Endothelial cell of umbilical vein (primary cell): Measurements from ENCODE around the gene LPP. TPM values are rescaled to one million over a fixed set of nuclear protein-coding genes. Genes with fewer than 3 reads are reported as not detected.

Source experiments
- BruUV-seq: library from RNA; stranded (reverse); fragments of 400-500 nt; replicated peaks from 2 replicates; lab custom pipeline; 2021; lab: Mats Ljungman, UMichigan
- CTCF ChIA-PET: fragments of 300-600, 350-600 bp; sonication (Branson Sonifier 250); formaldehyde crosslinking; loops from one replicate; lab custom pipeline; 2021; ENCODE audit warnings: antibody characterized with exemption, inconsistent platforms; lab: Charles Lee
- POLR2A ChIA-PET: fragments of 300-600, 350-600 bp; sonication (Branson Sonifier 250); formaldehyde crosslinking; loops from one replicate; lab custom pipeline; 2021; ENCODE audit warnings: antibody characterized with exemption, inconsistent platforms; lab: Charles Lee
- DNase-seq: peaks from one replicate; pipeline ENCODE4 v3.0.0-alpha.2; 2011; ENCODE audit warnings: low read depth, low spot score
- FAIRE-seq: peaks from 2 replicates; lab custom pipeline; 2011; peaks lifted over from hg19 to GRCh38; lab: Jason Lieb, UNC
- H2AFZ ChIP-seq: 2 replicates; pipeline ENCODE4 v1.6.0; 2012; ENCODE audit warnings: low read depth, low read length, control low read depth, inconsistent platforms
- H3K27ac ChIP-seq: 2 replicates; pipeline ENCODE4 v1.5.1; 2011; ENCODE audit warnings: low read depth, mild to moderate bottlenecking, control low read depth, low read length, moderate library complexity; ENCODE audit not compliant: insufficient read depth
- H3K27me3 ChIP-seq, 2 experiments: 2 replicates each; pipeline versions ENCODE4 v1.6.0 to v1.6.1; 2011; ENCODE audit warnings: low read length in 2 of 2, mixed read lengths in 1 of 2; ENCODE audit not compliant: control insufficient read depth in 2 of 2, insufficient read depth in 2 of 2
- H3K36me3 ChIP-seq, 2 experiments: 2 replicates in 1 of 2; 3 replicates in 1 of 2; pipeline ENCODE4 v1.5.1; 2011; ENCODE audit warnings: low read length in 2 of 2, mild to moderate bottlenecking in 1 of 2, moderate library complexity in 1 of 2; ENCODE audit not compliant: control insufficient read depth in 2 of 2, insufficient read depth in 2 of 2; ENCODE audit errors: extremely low read depth in 1 of 2
- H3K4me1 ChIP-seq: 3 replicates; pipeline ENCODE4 v1.5.1; 2011; ENCODE audit warnings: mild to moderate bottlenecking, low read length; ENCODE audit not compliant: control insufficient read depth, insufficient read depth; ENCODE audit errors: extremely low read depth
- H3K4me2 ChIP-seq: 2 replicates; pipeline ENCODE4 v1.6.1; 2011; ENCODE audit warnings: low read length, control low read depth, mixed read lengths; ENCODE audit not compliant: insufficient read depth
- H3K4me3 ChIP-seq, 3 experiments: fragments of 200-600 bp in 1 of 3; sonication (generic), shearing (Covaris generic) in 1 of 3; replicated peaks in 1 of 3; 2 replicates each; pipeline ENCODE4 v1.5.1; 2011 to 2016; ENCODE audit warnings: control low read depth in 3 of 3, low read length in 3 of 3, mild to moderate bottlenecking in 2 of 3, inconsistent platforms in 1 of 3, low read depth in 1 of 3, moderate library complexity in 1 of 3; ENCODE audit not compliant: insufficient read depth in 1 of 3
- H3K79me2 ChIP-seq: 2 replicates; pipeline ENCODE4 v1.6.0; 2012; ENCODE audit warnings: low read length, inconsistent platforms; ENCODE audit not compliant: control insufficient read depth, insufficient read depth
- H3K9ac ChIP-seq: replicated peaks from 2 replicates; pipeline ENCODE3; 2011; ENCODE audit warnings: low read length, control low read depth; ENCODE audit not compliant: insufficient read depth; ENCODE audit errors: extremely low read depth
- H3K9me1 ChIP-seq: replicated peaks from 3 replicates; pipeline ENCODE4 v1.6.0; 2011; ENCODE audit warnings: mild to moderate bottlenecking, low read length; ENCODE audit not compliant: control insufficient read depth, insufficient read depth; ENCODE audit errors: extremely low read depth
- H3K9me3 ChIP-seq: replicated peaks from 2 replicates; pipeline ENCODE4 v1.5.1; 2012; ENCODE audit warnings: low read length, inconsistent platforms; ENCODE audit not compliant: control insufficient read depth, insufficient read depth
- H4K20me1 ChIP-seq: replicated peaks from 2 replicates; pipeline ENCODE3; 2011; ENCODE audit warnings: mild to moderate bottlenecking, low read length; ENCODE audit not compliant: control insufficient read depth, insufficient read depth; ENCODE audit errors: extremely low read depth
- CTCF ChIP-seq, 2 donors: IDR thresholded peaks; 1 replicate in 1 of 2; 2 replicates in 1 of 2; pipeline ENCODE4 v1.5.1; 2011; ENCODE audit warnings: low read length in 2 of 2, mild to moderate bottlenecking in 2 of 2, moderate library complexity in 2 of 2, control low read depth in 1 of 2, inconsistent platforms in 1 of 2, low read depth in 1 of 2; ENCODE audit not compliant: insufficient read depth in 1 of 2; ENCODE audit errors: extremely low read depth in 1 of 2
- EZH2 ChIP-seq: IDR thresholded peaks from 2 replicates; pipeline ENCODE4 v1.6.1; 2012; ENCODE audit warnings: borderline replicate concordance, low read depth, mild to moderate bottlenecking, moderate library complexity, low read length, inconsistent platforms; ENCODE audit not compliant: severe bottlenecking
- FOS ChIP-seq: IDR thresholded peaks from 2 replicates; pipeline ENCODE4 v1.6.1; 2011; ENCODE audit warnings: mild to moderate bottlenecking, low read length, moderate library complexity, borderline replicate concordance; ENCODE audit not compliant: insufficient read depth
- JUN ChIP-seq: IDR thresholded peaks from 2 replicates; pipeline ENCODE4 v1.6.1; 2011; ENCODE audit warnings: borderline replicate concordance, low read depth; ENCODE audit not compliant: insufficient read length, insufficient read depth
- MYC ChIP-seq: IDR thresholded peaks from one replicate; pipeline ENCODE4 v1.6.1; 2011; ENCODE audit warnings: mild to moderate bottlenecking, low read depth, low read length
- POLR2A ChIP-seq: IDR thresholded peaks from 2 replicates; pipeline ENCODE4 v1.6.1; 2012; ENCODE audit warnings: low read depth, mild to moderate bottlenecking, control low read depth, low read length
- POLR2AphosphoS5 ChIP-seq: IDR thresholded peaks from 2 replicates; pipeline ENCODE4 v1.6.1; 2012; ENCODE audit warnings: low read depth, mild to moderate bottlenecking, control low read depth, low read length, moderate library complexity; ENCODE audit not compliant: insufficient read depth
- dilution Hi-C: fragments of 300-500 bp; cut with MboI; formaldehyde crosslinking; loops from one replicate; pipeline ENCODE4 v1.15.0; 2019; ENCODE audit warnings: low sequenced_read_pairs; ENCODE audit not compliant: extremely low pct_ligation_motif_present
- intact Hi-C: fragments of 100-400 bp; cut with micrococcal nuclease; formaldehyde crosslinking; loops from one replicate; pipeline ENCODE4 v1.10.0; 2022
- polyA plus RNA-seq, 4 experiments: library from polyadenylated mRNA; depleted of rRNA in 3 of 4; stranded (reverse) in 3 of 4; unstranded in 1 of 4; fragments of >200 nt; gene quantifications; 2 replicates each; pipeline versions ENCODE4 v1.2.1 to v1.2.3, GENCODE V29; 2011 to 2012; ENCODE audit warnings: missing spikeins in 1 of 4
- total RNA-seq: library from RNA; stranded (reverse); gene quantifications from 2 replicates; pipeline ENCODE4 v1.2.3, GENCODE V29; 2021
- TF ChIP-seq, protein P1 (sequence below): IDR thresholded peaks from 2 replicates; pipeline ENCODE4 v1.6.1; 2011; ENCODE audit not compliant: insufficient read depth, insufficient read length

LPP gene
- total and polyA plus RNA-seq, 2 donors (not counting 3 experiments of a cell fraction or from before 2014, with no cell fraction given): 16.9 to 153 TPM

- Histone ChIP-seq H3K4me3 (no peak overlapping the region), H3K4me2 (no peak overlapping the region), H2AFZ (no peak overlapping the region), H3K27me3 (no peaks in the 10 kb centered on the region), H3K9me3 (no peaks in the 10 kb centered on the region), H3K27ac (no peak overlapping the region), H3K9ac (no peak overlapping the region), H3K4me1 (no peaks in the 10 kb centered on the region), H3K79me2 (no peaks in the 10 kb centered on the region), H3K9me1 (no peaks in the 10 kb centered on the region), H4K20me1 (no peaks in the 10 kb centered on the region), H3K36me3 (peaks cover 6 to 7% of the 10 kb centered on the region in 2 experiments)
- no TSS peak for BruUV-seq
- ChIA-PET POLR2A (no interaction called here), CTCF (no interaction called here)
- dilution Hi-C loops: no loop called here
- TF ChIP-seq, protein P1, sequence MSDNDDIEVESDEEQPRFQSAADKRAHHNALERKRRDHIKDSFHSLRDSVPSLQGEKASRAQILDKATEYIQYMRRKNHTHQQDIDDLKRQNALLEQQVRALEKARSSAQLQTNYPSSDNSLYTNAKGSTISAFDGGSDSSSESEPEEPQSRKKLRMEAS: no peak
- TF ChIP-seq FOS (no peak), POLR2A (no peak), JUN (no peak), CTCF (IDR thresholded peaks at IDR 0.05; ENCODE audit: extremely low read depth in 1 of 2, insufficient read depth in 1 of 2, low read depth in 1 of 2, low read length in 2 of 2) (no peak), POLR2AphosphoS5 (no peak), EZH2 (no peak), MYC (no peak)
- DNase-seq: no peak
- intact Hi-C loops: no loop called here
- FAIRE-seq: no peak
Observed at GRCh38 chr3:188605905-188606304, 451.9 kb downstream of the LPP start.
